ENCODE results near the gene DSG4.

DNA sequence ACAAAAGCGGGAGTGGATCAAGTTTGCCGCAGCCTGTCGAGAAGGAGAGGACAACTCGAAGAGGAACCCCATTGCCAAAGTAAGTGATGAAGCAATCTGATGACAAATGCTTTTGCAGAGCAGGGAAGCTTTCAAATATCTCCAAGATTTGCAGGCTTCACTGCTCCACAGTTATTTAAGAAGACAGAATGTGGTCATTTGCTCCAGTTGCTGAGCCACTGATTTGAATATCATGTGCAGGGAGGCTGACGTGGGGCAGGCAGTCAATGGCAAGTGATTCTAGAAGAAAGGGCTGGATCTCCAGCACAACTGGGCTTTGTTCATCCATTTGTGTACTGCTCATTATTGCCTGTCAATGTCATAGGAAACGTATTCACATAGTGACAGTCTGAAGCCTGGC, 10.2 kb downstream of the DSG4 start:
- no peak for TF ChIP-seq YY1 (IDR thresholded peaks at IDR 0.05; ENCODE audit: insufficient read depth, insufficient read length)
- TF ChIP-seq ZNF274 (IDR thresholded peaks at IDR 0.05; ENCODE audit: low read depth, low read length): no peak
- TF ChIP-seq SUZ12 (IDR thresholded peaks at IDR 0.05; ENCODE audit: extremely low read depth, insufficient read depth, insufficient read length): no peak
